PFSK-1 (cell line): ENCODE measurements around the gene DIS3L.

Experiments
- POLR2AphosphoS5 ChIP-seq: IDR thresholded peaks from 2 replicates; pipeline ENCODE4 v1.6.1; 2012; ENCODE audit warnings: low read depth, mild to moderate bottlenecking, control low read depth, low read length, moderate library complexity
- REST ChIP-seq, 2 experiments: IDR thresholded peaks; 2 replicates each; pipeline versions ENCODE4 v1.6.1 to v1.8.0; 2011 to 2012; ENCODE audit warnings: low read depth in 2 of 2, low read length in 2 of 2, control low read depth in 1 of 2, inconsistent platforms in 1 of 2, mild to moderate bottlenecking in 1 of 2, moderate library complexity in 1 of 2; ENCODE audit not compliant: insufficient read depth in 1 of 2
- SIN3A ChIP-seq: IDR thresholded peaks from 2 replicates; pipeline ENCODE4 v1.6.1; 2012; ENCODE audit warnings: mild to moderate bottlenecking, low read length, moderate library complexity, borderline replicate concordance; ENCODE audit not compliant: insufficient read depth
- TAF1 ChIP-seq: IDR thresholded peaks from 2 replicates; pipeline ENCODE4 v1.6.1; 2012; ENCODE audit warnings: low read length, control low read depth, borderline replicate concordance; ENCODE audit not compliant: insufficient read depth

GRCh38 chr15:66292571-66293418, 573 bp upstream of the DIS3L start:
- TF ChIP-seq TAF1 (no peak), POLR2AphosphoS5 (no peak), REST (IDR thresholded peaks at IDR 0.05; ENCODE audit: insufficient read depth in 1 of 2, low read depth in 2 of 2, low read length in 2 of 2) (no peak), SIN3A (no peak)
